ENCODE results near the gene CCDC182.
A peak's percentile ranks its signal among the peaks of the same experiment; 100 is the strongest.

- TF ChIP-seq, protein P1, sequence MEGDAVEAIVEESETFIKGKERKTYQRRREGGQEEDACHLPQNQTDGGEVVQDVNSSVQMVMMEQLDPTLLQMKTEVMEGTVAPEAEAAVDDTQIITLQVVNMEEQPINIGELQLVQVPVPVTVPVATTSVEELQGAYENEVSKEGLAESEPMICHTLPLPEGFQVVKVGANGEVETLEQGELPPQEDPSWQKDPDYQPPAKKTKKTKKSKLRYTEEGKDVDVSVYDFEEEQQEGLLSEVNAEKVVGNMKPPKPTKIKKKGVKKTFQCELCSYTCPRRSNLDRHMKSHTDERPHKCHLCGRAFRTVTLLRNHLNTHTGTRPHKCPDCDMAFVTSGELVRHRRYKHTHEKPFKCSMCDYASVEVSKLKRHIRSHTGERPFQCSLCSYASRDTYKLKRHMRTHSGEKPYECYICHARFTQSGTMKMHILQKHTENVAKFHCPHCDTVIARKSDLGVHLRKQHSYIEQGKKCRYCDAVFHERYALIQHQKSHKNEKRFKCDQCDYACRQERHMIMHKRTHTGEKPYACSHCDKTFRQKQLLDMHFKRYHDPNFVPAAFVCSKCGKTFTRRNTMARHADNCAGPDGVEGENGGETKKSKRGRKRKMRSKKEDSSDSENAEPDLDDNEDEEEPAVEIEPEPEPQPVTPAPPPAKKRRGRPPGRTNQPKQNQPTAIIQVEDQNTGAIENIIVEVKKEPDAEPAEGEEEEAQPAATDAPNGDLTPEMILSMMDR (conservative IDR thresholded peaks at IDR 0.05; ENCODE audit: low read depth, low read length): peak; percentile 50
- TF ChIP-seq EZH2 (IDR thresholded peaks at IDR 0.05; ENCODE audit: borderline replicate concordance, low read depth, low read length, poor library complexity, severe bottlenecking): no peak
Observed at GRCh38 chr17:57735707-57736106, 9.4 kb downstream of the CCDC182 start.

All from A673 (cell line).